ENCODE data around the gene PDE8A.
"Not testable (repeated sequence)": the region's sequence is repeated elsewhere in the genome, so short reads cannot be mapped to it uniquely, and the experiment has no call there.

The PDE8A gene

GRCh38 chr15:84988909-84989644, 7.4 kb downstream of the PDE8A start:
- DNase-seq (ENCODE audit: low read depth) = no peak

GRCh38 chr15:84990507-84990906, 8.9 kb downstream of the PDE8A start:
- DNase-seq (ENCODE audit: low read depth) = no peak

GRCh38 chr15:84991014-84991712, 9.5 kb downstream of the PDE8A start:
- DNase-seq (ENCODE audit: low read depth) = no peak

GRCh38 chr15:84992157-84992944, 10.7 kb downstream of the PDE8A start:
- DNase-seq (ENCODE audit: low read depth) = no peak

GRCh38 chr15:84996055-84996454, 14.4 kb downstream of the PDE8A start:
- DNase-seq (ENCODE audit: low read depth) = no peak

GRCh38 chr15:84996714-84997113, 15.1 kb downstream of the PDE8A start:
- DNase-seq (ENCODE audit: low read depth) = not testable (repeated sequence)

GRCh38 chr15:84997214-84997613, 15.6 kb downstream of the PDE8A start:
- DNase-seq (ENCODE audit: low read depth) = not testable (repeated sequence)

GRCh38 chr15:85000189-85000864, 18.7 kb downstream of the PDE8A start:
- DNase-seq (ENCODE audit: low read depth) = no peak

GRCh38 chr15:85000937-85001336, 19.3 kb downstream of the PDE8A start:
- DNase-seq (ENCODE audit: low read depth) = no peak

GRCh38 chr15:85002517-85002916, 20.9 kb downstream of the PDE8A start:
- no peak for DNase-seq (ENCODE audit: low read depth)

GRCh38 chr15:85003593-85004312, 22.1 kb downstream of the PDE8A start:
- DNase-seq (ENCODE audit: low read depth) = no peak

- DNase-seq (ENCODE audit: low read depth) = no peak
Observed at GRCh38 chr15:85004550-85004949, 22.9 kb downstream of the PDE8A start.

GRCh38 chr15:85005319-85005718, 23.7 kb downstream of the PDE8A start:
- no peak for DNase-seq (ENCODE audit: low read depth)

- no peak for DNase-seq (ENCODE audit: low read depth)
Observed at GRCh38 chr15:85005746-85006145, 24.1 kb downstream of the PDE8A start.

- DNase-seq (ENCODE audit: low read depth) = no peak
Observed at GRCh38 chr15:85006201-85006600, 24.5 kb downstream of the PDE8A start.

- DNase-seq (ENCODE audit: low read depth) = no peak
Observed at GRCh38 chr15:85006655-85007054, 25.0 kb downstream of the PDE8A start.

GRCh38 chr15:85007137-85007536, 25.5 kb downstream of the PDE8A start:
- no peak for DNase-seq (ENCODE audit: low read depth)

GRCh38 chr15:85007741-85008397, 26.2 kb downstream of the PDE8A start:
- DNase-seq (ENCODE audit: low read depth) = no peak

GRCh38 chr15:85008474-85009260, 27.0 kb downstream of the PDE8A start:
- no peak for DNase-seq (ENCODE audit: low read depth)

GRCh38 chr15:85009435-85009834, 27.8 kb downstream of the PDE8A start:
- no peak for DNase-seq (ENCODE audit: low read depth)
